Thyroid gland (tissue), 4 donors: ENCODE measurements around the gene COQ2. TPM values are rescaled to one million over a fixed set of nuclear protein-coding genes. Genes with fewer than 3 reads are reported as not detected.

Experiments
- DNase-seq, 2 donors: peaks; one replicate each; pipeline ENCODE4 v3.0.0-alpha.2; 2019
- H3K27ac ChIP-seq, 3 donors: fragments of 200-600 bp; sonication (generic); 1 replicate in 2 of 3; 2 replicates in 1 of 3; pipeline ENCODE4 v1.5.1; 2016 to 2019; ENCODE audit warnings: mild to moderate bottlenecking in 1 of 3, moderate library complexity in 1 of 3
- H3K27me3 ChIP-seq: fragments of 200-600 bp; sonication (generic); one replicate; pipeline ENCODE4 v1.5.1; 2019
- H3K36me3 ChIP-seq, 2 donors: fragments of 200-600 bp; sonication (generic); one replicate each; pipeline ENCODE4 v1.5.1; 2016 to 2019
- H3K4me1 ChIP-seq, 2 donors: fragments of 200-600 bp; sonication (generic); one replicate each; pipeline ENCODE4 v1.5.1; 2017 to 2019
- H3K4me3 ChIP-seq, 3 donors: fragments of 200-600 bp; sonication (generic); replicated peaks in 1 of 3; 1 replicate in 2 of 3; 2 replicates in 1 of 3; pipeline ENCODE4 v1.5.1; 2016; ENCODE audit warnings: mild to moderate bottlenecking in 1 of 3
- H3K9me3 ChIP-seq: fragments of 200-600 bp; sonication (generic); one replicate; pipeline ENCODE4 v1.5.1; 2017
- POLR2A ChIP-seq, 2 donors: fragments of 450-650 bp; IDR thresholded peaks; one replicate each; pipeline ENCODE4 v1.6.1; 2017; ENCODE audit warnings: antibody characterized with exemption in 2 of 2, mild to moderate bottlenecking in 2 of 2, moderate library complexity in 1 of 2
- WGBS, 2 donors: methylation state at CpG; one replicate each; pipeline ENCODE4 v1.1.5; 2017; 5-methylcytosine and 5-hydroxymethylcytosine counted together
- intact Hi-C: fragments of 100-400 bp; cut with DNase I; formaldehyde crosslinking; loops from one replicate; pipeline ENCODE4 v1.15.1; 2023
- total RNA-seq, 4 donors: library from RNA; depleted of rRNA; stranded (reverse); fragments of >200 nt; gene quantifications; one replicate each; pipeline ENCODE4 v1.2.3, GENCODE V29; 2016
- TF ChIP-seq, protein P1 (sequence below), 6 experiments: fragments of 200-600 bp in 3 of 6; fragments of 450-650 bp in 3 of 6; sonication (generic) in 3 of 6; IDR thresholded peaks; one replicate each; pipeline ENCODE4 v1.5.1; 2016 to 2019; ENCODE audit warnings: antibody characterized with exemption in 6 of 6, mild to moderate bottlenecking in 2 of 6, inconsistent platforms in 1 of 6, moderate library complexity in 1 of 6

Gene COQ2
- total RNA-seq, 4 donors from 2014 or later: 6.0 to 29.1 (median 14.0) TPM

DNA sequence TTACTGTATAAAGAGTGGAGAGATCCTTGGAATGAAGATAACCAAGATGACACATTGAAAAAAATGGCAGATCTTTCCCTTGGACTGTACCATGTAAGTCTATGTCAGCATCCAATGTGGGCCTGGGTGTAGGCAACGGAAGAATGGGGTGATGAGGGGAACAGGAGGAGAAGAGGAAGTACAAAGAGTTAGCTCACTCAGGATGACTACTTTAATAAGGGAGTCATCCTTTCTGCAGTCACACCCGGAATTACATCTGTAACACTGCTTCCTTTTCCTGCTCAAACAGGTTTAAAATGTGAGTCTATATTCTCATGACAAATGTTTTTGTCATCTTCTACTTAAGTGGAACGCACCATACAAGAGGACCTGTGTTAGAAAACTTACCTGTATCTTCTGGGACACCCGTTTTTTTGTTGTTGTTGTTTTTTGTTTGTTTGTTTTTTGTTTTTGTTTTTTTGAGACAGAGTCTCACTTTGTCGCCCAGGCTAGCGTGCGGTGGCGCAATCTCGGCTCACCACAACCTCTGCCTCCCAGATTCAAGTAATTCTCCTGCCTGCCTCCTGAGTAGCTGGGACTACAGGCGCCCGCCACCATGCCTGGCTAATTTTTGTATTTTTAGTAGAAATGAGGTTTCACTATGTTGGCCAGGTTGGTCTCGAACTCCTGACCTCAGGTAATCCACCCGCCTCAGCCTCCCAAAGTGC, 32.0 kb upstream of the COQ2 start:
- no peaks in the 10 kb centered on the region for H3K36me3 ChIP-seq
- no peaks in the 10 kb centered on the region for H3K27me3 ChIP-seq
- no peaks in the 10 kb centered on the region for H3K9me3 ChIP-seq
- no peaks in the 10 kb centered on the region for H3K4me1 ChIP-seq
- WGBS, 2 donors: 90 to 91% methylated on average over 13 of the region's 13 CpGs
- H3K4me3 ChIP-seq: no peak overlapping the region
- H3K27ac ChIP-seq: no peak overlapping the region
- DNase-seq: no peak
- intact Hi-C loops: no loop called here
- TF ChIP-seq POLR2A (IDR thresholded peaks at IDR 0.05): no peak

DNA sequence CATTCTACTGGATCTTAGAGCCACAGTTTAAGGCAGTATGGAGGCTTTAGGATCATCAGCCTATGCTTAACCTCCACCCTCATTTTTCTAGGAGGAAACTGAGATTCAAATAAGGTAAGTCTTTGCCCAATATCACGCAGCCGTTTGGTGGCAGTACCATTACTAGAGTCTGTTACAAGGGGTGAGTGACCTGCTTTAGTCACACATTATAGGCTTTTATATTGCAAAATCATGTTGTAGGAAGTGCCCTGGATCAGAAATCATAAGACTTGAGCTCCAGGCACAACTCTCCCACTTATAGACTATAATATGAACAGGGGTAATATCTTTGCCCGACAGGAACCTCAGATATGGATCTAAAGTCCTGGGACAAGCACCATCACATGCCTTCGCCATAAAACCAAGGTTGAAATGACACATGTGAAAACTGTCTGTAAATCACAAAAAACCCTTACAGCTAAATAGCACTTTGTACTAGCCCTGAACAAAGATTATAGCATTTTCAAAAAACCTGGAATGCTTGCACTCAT, 30.8 kb upstream of the COQ2 start:
- no peak overlapping the region for H3K27ac ChIP-seq
- H3K4me1 ChIP-seq: no peaks in the 10 kb centered on the region
- no peaks in the 10 kb centered on the region for H3K36me3 ChIP-seq
- no peaks in the 10 kb centered on the region for H3K9me3 ChIP-seq
- DNase-seq: no peak
- no peak for TF ChIP-seq POLR2A (IDR thresholded peaks at IDR 0.05)
- TF ChIP-seq, protein P1, sequence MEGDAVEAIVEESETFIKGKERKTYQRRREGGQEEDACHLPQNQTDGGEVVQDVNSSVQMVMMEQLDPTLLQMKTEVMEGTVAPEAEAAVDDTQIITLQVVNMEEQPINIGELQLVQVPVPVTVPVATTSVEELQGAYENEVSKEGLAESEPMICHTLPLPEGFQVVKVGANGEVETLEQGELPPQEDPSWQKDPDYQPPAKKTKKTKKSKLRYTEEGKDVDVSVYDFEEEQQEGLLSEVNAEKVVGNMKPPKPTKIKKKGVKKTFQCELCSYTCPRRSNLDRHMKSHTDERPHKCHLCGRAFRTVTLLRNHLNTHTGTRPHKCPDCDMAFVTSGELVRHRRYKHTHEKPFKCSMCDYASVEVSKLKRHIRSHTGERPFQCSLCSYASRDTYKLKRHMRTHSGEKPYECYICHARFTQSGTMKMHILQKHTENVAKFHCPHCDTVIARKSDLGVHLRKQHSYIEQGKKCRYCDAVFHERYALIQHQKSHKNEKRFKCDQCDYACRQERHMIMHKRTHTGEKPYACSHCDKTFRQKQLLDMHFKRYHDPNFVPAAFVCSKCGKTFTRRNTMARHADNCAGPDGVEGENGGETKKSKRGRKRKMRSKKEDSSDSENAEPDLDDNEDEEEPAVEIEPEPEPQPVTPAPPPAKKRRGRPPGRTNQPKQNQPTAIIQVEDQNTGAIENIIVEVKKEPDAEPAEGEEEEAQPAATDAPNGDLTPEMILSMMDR (IDR thresholded peaks at IDR 0.05): no peak
- H3K4me3 ChIP-seq: no peak overlapping the region
- H3K27me3 ChIP-seq: no peaks in the 10 kb centered on the region
- WGBS, 2 donors: 96 to 98% methylated on average over 4 of the region's 4 CpGs
- intact Hi-C loops: no loop called here

DNA sequence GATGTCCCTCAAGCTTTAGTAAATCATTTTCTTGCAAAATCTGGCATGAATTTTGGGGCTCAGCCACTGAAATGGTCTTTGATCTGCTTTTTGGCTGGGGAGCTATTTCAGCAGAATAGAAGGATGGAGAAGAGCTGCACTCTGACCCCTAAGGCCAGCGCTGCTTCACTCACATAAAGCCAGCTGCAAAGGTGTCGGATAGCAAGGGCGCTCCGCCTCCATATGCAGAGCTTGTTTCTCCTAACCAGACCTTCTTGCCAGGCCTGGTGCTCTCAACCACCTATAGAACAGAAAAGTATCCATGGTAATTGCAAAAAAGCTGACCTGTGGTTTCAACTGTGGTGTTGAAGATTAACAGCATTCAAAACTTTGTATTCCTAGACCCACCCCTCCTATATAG, 24.1 kb upstream of the COQ2 start:
- intact Hi-C loops: no loop called here
- no peaks in the 10 kb centered on the region for H3K27me3 ChIP-seq
- no peaks in the 10 kb centered on the region for H3K36me3 ChIP-seq
- no peaks in the 10 kb centered on the region for H3K4me1 ChIP-seq
- no peak overlapping the region for H3K4me3 ChIP-seq
- no peak overlapping the region for H3K27ac ChIP-seq
- H3K9me3 ChIP-seq: no peaks in the 10 kb centered on the region
- whole genome bisulfite sequencing, 2 donors: 82 to 89% methylated on average over 4 of the region's 4 CpGs
- TF ChIP-seq POLR2A (IDR thresholded peaks at IDR 0.05): no peak
- TF ChIP-seq, protein P1 (IDR thresholded peaks at IDR 0.05): no peak
- DNase-seq: no peak

DNA sequence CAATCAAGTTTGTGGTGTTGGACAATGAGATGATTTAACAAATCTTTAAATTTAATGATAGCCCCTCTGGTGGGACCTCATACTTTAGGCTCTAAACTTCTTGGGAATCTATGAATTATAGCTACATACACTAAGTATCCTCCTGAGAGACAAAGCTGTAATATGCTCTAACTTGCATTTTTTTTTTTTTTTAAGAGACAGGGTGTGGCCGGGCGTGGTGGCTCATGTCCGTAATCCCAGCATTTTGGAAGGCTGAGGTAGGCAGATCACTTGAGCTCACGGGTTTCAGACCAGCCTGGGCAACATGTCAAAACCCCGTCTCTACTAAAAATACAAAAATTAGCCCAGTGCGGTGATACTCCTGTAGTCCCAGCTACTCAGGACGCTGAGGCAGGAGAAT, 23.3 kb upstream of the COQ2 start:
- no peak for TF ChIP-seq POLR2A (IDR thresholded peaks at IDR 0.05)
- TF ChIP-seq, protein P1 (IDR thresholded peaks at IDR 0.05): no peak
- no peaks in the 10 kb centered on the region for H3K9me3 ChIP-seq

DNA sequence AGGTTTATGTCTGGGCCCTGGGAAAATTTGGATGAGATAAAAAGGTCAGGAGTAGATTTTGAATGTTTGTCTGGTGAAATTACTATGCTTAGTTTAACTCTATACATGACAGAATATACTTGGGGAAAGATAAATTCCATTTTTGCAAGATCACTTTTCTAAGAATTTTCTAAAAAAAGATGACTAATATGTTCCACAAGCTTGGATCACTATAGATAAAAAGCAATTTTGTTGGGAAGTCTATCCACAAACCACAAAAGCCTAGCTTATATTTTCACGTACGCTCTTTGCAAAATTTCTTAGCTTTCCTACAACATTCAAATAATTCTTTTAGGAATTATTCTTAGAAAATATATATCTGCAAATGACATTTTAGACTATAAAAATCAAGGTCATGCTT, 20.6 kb upstream of the COQ2 start:
- no peak for DNase-seq
- intact Hi-C loops: no loop called here
- H3K4me3 ChIP-seq: no peak overlapping the region
- 94 to 95% methylated on average over 2 of the region's 2 CpGs for WGBS, 2 donors
- H3K27ac ChIP-seq: no peak overlapping the region
- H3K9me3 ChIP-seq: no peaks in the 10 kb centered on the region
- no peaks in the 10 kb centered on the region for H3K27me3 ChIP-seq
- H3K4me1 ChIP-seq: no peaks in the 10 kb centered on the region
- no peaks in the 10 kb centered on the region for H3K36me3 ChIP-seq
- TF ChIP-seq POLR2A (IDR thresholded peaks at IDR 0.05): no peak
- TF ChIP-seq, protein P1 (IDR thresholded peaks at IDR 0.05): no peak

More for the DNA sequence above, 23.3 kb upstream of the COQ2 start:
- H3K36me3 ChIP-seq: no peaks in the 10 kb centered on the region
- H3K27ac ChIP-seq: no peak overlapping the region
- no peaks in the 10 kb centered on the region for H3K4me1 ChIP-seq
- no peak for DNase-seq
- intact Hi-C loops: no loop called here
- no peak overlapping the region for H3K4me3 ChIP-seq
- no peaks in the 10 kb centered on the region for H3K27me3 ChIP-seq
- WGBS, 2 donors: 83 to 92% methylated on average over 7 of the region's 7 CpGs
